Psoas muscle (tissue), 8 donors: Measurements from ENCODE around the gene CHST11. TPM values are rescaled to one million over a fixed set of nuclear protein-coding genes. Genes with fewer than 3 reads are reported as not detected.

ENCODE experiments used
- ATAC-seq, 4 donors: fragments of 200-7000 bp; cut with Tn5 transposase; one replicate each; pipeline ENCODE4 v1.9.1; 2020; ENCODE audit warnings: moderate library complexity in 3 of 4, mild to moderate bottlenecking in 2 of 4
- DNase-seq, 2 donors: peaks; one replicate each; pipeline ENCODE4 v3.0.0-alpha.2; 2020
- H3K27ac ChIP-seq: fragments of 200-600 bp; one replicate; pipeline ENCODE4 v1.8.0; 2022
- H3K27me3 ChIP-seq, 3 donors: fragments of 200-600 bp in 1 of 3; one replicate each; pipeline versions ENCODE4 v1.6.1 to v1.8.0; 2013 to 2022; ENCODE audit warnings: low read length in 2 of 3, mild to moderate bottlenecking in 2 of 3, moderate library complexity in 1 of 3; ENCODE audit not compliant: insufficient read depth in 3 of 3
- H3K36me3 ChIP-seq, 2 donors: fragments of 200-600 bp in 1 of 2; one replicate each; pipeline versions ENCODE4 v1.6.1 to v1.8.0; 2013 to 2022; ENCODE audit warnings: low read depth in 1 of 2, mild to moderate bottlenecking in 1 of 2, moderate library complexity in 1 of 2; ENCODE audit not compliant: insufficient read depth in 1 of 2
- H3K4me1 ChIP-seq: fragments of 200-600 bp; one replicate; pipeline ENCODE4 v1.8.0; 2022
- H3K4me3 ChIP-seq: fragments of 200-600 bp; one replicate; pipeline ENCODE4 v1.8.0; 2022; ENCODE audit warnings: mild to moderate bottlenecking
- H3K9me3 ChIP-seq: fragments of 200-600 bp; one replicate; pipeline ENCODE4 v1.8.0; 2022
- WGBS, 3 donors: extraction: QIAGEN DNeasy Blood & Tissue Kit; methylation state at CpG; one replicate each; pipeline versions ENCODE4 v1.1.6 to v1.1.7; 2013; 5-methylcytosine and 5-hydroxymethylcytosine counted together
- intact Hi-C, 2 donors: fragments of 100-400 bp; cut with DNase I; formaldehyde crosslinking; loops; one replicate each; pipeline versions ENCODE4 v1.11.0 to v1.14.2; 2022
- polyA plus RNA-seq, 3 donors: library from polyadenylated mRNA; stranded (reverse); fragments of 200-250 nt; gene quantifications; one replicate each; pipeline ENCODE4 v1.2.3, GENCODE V29; 2013
- total RNA-seq, 4 donors: library from RNA; stranded (reverse); fragmentation: NEBNext Ultra II Directional in 2 of 4; extraction: Animal tissue kit (Norgen Biotek cat#: 25700) in 2 of 4; gene quantifications; one replicate each; pipeline versions ENCODE4 v1.2.1 to v1.2.4, GENCODE V29; 2021 to 2023
- TF ChIP-seq, protein P1 (sequence below): fragments of 200-600 bp; IDR thresholded peaks from one replicate; pipeline ENCODE4 v1.8.0; 2022; ENCODE audit warnings: antibody characterized with exemption
- donor health status: healthy with polysubstance abuse.
- donor health status: DM: no; HTN: no; CAD: no; lungs with moderate emphysema.
- donor health status: Bipolar disorder and iron deficiency.
- donor health status: healthy.
- donor health status: DM: yes; HTN: yes; CAD: no.
- donor health status: DM: no; HTN: no; CAD: no.
- donor health status: DM: no; HTN: no; CAD: no.
- donor health status: DM: yes; HTN: yes; CAD: no.

The CHST11 gene
- total and polyA plus RNA-seq, 7 donors: 0.52 to 1.6 (median 1.0) TPM

DNA sequence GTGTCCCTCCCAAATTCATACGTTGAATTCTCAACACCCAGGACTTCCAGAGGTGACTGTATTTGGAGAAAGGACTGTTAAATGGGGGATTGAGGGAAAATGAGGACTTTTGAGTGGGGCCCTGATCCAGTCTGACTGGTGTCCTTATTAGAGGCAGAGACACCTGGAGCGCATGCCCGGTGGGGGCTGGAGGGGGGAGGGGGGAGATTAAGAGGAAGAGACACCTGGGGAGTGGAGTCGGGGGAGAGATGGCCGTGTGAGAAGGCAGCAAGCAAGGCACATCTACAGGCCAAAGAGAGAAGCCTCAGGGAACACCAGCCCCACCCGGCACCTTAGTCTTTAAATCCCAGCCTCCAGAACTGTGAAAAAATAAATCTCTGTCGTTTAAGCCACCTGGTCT, 291.6 kb downstream of the CHST11 start:
- TF ChIP-seq, protein P1, sequence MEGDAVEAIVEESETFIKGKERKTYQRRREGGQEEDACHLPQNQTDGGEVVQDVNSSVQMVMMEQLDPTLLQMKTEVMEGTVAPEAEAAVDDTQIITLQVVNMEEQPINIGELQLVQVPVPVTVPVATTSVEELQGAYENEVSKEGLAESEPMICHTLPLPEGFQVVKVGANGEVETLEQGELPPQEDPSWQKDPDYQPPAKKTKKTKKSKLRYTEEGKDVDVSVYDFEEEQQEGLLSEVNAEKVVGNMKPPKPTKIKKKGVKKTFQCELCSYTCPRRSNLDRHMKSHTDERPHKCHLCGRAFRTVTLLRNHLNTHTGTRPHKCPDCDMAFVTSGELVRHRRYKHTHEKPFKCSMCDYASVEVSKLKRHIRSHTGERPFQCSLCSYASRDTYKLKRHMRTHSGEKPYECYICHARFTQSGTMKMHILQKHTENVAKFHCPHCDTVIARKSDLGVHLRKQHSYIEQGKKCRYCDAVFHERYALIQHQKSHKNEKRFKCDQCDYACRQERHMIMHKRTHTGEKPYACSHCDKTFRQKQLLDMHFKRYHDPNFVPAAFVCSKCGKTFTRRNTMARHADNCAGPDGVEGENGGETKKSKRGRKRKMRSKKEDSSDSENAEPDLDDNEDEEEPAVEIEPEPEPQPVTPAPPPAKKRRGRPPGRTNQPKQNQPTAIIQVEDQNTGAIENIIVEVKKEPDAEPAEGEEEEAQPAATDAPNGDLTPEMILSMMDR: no peak
- H3K4me1 ChIP-seq: no peaks in the 10 kb centered on the region
- no peak overlapping the region for H3K27ac ChIP-seq
- WGBS, 3 donors: 64 to 69% (median 66%) methylated on average over 7 of the region's 7 CpGs
- intact Hi-C loops: no loop called here
- no peak for ATAC-seq
- no peaks in the 10 kb centered on the region for H3K36me3 ChIP-seq
- H3K4me3 ChIP-seq: no peak overlapping the region
- no peaks in the 10 kb centered on the region for H3K27me3 ChIP-seq
- DNase-seq: no peak
- H3K9me3 ChIP-seq: no peaks in the 10 kb centered on the region

DNA sequence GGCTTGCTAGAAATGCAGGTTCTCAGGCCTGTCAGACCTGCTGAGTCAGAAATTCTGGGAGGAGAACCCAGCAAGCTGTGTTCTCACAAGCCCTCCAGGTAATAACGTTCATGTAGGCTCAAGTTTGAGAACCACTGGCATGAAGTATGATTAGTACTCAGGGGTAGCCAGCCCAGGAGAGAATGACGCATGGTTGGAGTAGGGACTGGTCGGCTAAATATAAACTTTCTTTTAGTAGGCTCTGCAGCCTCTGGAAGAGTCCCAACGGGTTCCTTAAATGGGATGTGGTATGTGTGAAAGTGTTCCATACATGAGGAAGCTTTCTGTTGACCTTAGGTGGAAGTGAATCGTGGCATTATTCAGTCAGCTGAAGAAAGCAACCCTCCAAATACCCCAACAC, 292.0 kb downstream of the CHST11 start:
- Histone ChIP-seq H3K27me3 (no peaks in the 10 kb centered on the region), H3K27ac (no peak overlapping the region), H3K9me3 (no peaks in the 10 kb centered on the region), H3K4me1 (no peaks in the 10 kb centered on the region), H3K4me3 (no peak overlapping the region), H3K36me3 (no peaks in the 10 kb centered on the region)
- intact Hi-C loops: no loop called here
- 25 to 26% (median 25%) methylated on average over 5 of the region's 5 CpGs for WGBS, 3 donors
- TF ChIP-seq, protein P1: no peak
- DNase-seq (no peak), ATAC-seq (peak; percentile 65 to 99 (median 78))

DNA sequence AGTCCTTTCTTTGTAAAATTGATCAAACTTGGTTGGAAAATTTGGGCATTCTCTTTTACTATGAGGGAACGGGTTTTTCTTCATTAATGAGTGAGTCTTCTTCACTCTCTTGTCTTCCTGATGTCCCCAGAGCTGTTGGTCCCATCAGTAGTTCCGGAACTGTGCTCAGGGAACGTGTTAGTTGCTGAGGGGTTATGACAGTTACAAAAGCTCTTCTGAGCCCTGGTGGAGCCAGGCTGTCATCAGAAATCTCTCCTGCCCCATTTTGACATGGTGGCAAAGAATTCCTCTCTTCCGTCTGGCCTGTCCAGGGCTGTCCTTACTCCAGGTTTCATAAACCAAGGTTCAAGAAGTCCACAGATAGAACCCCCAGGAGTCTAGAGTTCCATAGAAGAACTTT, 292.8 kb downstream of the CHST11 start:
- Histone ChIP-seq H3K36me3 (no peaks in the 10 kb centered on the region), H3K9me3 (no peaks in the 10 kb centered on the region), H3K4me3 (no peak overlapping the region), H3K27me3 (no peaks in the 10 kb centered on the region), H3K4me1 (no peaks in the 10 kb centered on the region), H3K27ac (no peak overlapping the region)
- intact Hi-C loops: no loop called here
- no peak for ATAC-seq
- 91 to 95% (median 91%) methylated on average over 4 of the region's 4 CpGs for WGBS, 3 donors
- no peak for DNase-seq
- TF ChIP-seq, protein P1: no peak

DNA sequence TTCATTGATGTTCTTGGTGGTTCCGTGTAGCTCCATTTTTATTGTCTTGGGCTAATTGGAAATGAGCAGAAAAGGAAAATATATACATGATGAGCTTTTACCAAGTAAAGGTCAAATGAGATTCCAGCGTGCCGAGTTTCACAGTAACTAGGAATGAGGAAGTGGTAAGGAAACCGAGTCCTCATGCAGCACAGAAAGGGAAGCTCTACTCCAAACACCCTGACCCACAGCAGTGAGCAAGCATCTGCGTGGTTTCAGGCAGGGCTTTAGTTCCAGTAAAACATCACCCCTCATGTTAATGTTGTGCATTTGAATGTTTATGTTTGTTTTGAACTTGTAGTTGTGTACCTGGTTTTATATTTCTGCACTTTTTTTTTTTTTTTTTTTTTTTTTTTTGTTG, 293.3 kb downstream of the CHST11 start:
- WGBS, 3 donors: 79 to 81% (median 80%) methylated on average over 5 of the region's 5 CpGs
- TF ChIP-seq, protein P1: no peak
- ATAC-seq (no peak), DNase-seq (no peak)
- H3K27ac ChIP-seq: no peak overlapping the region
- no peak overlapping the region for H3K4me3 ChIP-seq
- intact Hi-C loops: no loop called here
- no peaks in the 10 kb centered on the region for H3K4me1 ChIP-seq
- no peaks in the 10 kb centered on the region for H3K36me3 ChIP-seq
- no peaks in the 10 kb centered on the region for H3K9me3 ChIP-seq
- H3K27me3 ChIP-seq: no peaks in the 10 kb centered on the region

DNA sequence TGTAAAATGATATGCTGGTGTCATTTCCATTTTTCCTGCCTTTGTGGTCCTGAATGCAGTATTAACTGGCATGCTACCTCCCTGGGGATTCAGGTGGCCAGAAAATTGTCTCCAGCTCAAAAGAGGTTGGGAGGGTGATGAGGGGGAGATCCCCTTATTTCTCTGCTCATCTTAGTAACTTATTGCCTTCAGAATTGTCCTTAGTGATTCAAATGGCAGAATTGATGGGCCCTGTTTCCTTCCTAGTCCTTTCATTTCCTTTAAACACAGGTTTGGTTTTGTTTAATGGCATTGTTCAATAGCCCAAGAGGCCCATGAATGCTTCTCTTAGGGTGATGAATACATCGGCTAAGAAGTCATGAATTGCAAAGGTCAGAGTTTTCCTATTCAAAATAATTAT, 294.4 kb downstream of the CHST11 start:
- no peaks in the 10 kb centered on the region for H3K4me1 ChIP-seq
- no peaks in the 10 kb centered on the region for H3K9me3 ChIP-seq
- H3K27ac ChIP-seq: no peak overlapping the region
- TF ChIP-seq, protein P1: no peak
- no peak for DNase-seq
- H3K4me3 ChIP-seq: no peak overlapping the region
- 74 to 92% (median 81%) methylated on average over 1 of the region's 1 CpG for WGBS, 3 donors
- intact Hi-C loops: no loop called here
- H3K27me3 ChIP-seq: no peaks in the 10 kb centered on the region
- ATAC-seq: no peak
- H3K36me3 ChIP-seq: no peaks in the 10 kb centered on the region
